NCI-H526 treated with DMSO at 0.1 percent for 48 hours (cell line): ENCODE measurements around the gene PLEKHA6.

ENCODE experiments used
- DNase-seq: peaks from one replicate; lab custom pipeline; 2025; lab: John Stamatoyannopoulos, UW

The PLEKHA6 gene, protein sequence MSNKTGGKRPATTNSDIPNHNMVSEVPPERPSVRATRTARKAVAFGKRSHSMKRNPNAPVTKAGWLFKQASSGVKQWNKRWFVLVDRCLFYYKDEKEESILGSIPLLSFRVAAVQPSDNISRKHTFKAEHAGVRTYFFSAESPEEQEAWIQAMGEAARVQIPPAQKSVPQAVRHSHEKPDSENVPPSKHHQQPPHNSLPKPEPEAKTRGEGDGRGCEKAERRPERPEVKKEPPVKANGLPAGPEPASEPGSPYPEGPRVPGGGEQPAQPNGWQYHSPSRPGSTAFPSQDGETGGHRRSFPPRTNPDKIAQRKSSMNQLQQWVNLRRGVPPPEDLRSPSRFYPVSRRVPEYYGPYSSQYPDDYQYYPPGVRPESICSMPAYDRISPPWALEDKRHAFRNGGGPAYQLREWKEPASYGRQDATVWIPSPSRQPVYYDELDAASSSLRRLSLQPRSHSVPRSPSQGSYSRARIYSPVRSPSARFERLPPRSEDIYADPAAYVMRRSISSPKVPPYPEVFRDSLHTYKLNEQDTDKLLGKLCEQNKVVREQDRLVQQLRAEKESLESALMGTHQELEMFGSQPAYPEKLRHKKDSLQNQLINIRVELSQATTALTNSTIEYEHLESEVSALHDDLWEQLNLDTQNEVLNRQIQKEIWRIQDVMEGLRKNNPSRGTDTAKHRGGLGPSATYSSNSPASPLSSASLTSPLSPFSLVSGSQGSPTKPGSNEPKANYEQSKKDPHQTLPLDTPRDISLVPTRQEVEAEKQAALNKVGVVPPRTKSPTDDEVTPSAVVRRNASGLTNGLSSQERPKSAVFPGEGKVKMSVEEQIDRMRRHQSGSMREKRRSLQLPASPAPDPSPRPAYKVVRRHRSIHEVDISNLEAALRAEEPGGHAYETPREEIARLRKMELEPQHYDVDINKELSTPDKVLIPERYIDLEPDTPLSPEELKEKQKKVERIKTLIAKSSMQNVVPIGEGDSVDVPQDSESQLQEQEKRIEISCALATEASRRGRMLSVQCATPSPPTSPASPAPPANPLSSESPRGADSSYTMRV

DNA sequence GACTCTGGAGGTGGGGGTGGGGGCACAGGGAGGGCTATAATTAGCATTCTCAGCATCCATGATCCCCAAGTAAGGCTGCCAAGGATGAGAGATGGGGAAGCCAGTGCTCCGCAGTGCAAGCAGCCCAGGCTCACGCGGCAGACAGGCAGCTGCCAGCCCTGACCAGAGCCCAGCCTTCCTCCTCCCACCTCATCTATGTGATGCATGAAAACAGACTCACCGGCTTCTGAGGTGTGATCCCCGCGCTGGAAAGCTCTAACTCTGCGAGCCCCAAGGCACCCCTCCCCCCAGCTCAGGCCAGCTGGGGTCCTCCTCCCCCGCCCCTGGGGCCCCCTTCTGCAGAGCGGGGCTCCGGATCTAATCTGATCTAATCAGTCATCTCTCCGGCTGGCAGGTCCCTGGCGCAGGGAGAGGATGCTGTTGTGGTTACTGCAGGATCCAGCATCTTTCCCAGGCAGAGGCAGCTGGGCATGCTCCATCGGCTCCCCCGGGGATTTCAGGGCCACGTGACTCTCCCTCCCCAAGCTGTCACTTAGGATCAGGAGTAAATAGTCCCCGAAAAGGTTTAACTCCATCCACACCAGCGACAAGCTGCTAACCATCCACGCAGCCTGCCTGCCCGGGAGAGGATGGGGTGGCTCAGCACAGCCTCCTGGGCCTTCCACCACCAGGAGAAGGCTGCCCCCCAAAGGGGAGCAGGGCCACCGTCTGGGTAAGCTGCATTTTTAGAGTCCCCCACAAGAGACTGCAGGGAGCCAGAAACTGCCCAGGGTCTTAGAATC is at the start of gene PLEKHA6:
Gene PLEKHA6 (minus strand): TSS at position 456 of the 782 bp plus-strand sequence. CDS start 86,202 bp downstream, outside the sequence.
- peak; percentile 23 for DNase-seq

DNA sequence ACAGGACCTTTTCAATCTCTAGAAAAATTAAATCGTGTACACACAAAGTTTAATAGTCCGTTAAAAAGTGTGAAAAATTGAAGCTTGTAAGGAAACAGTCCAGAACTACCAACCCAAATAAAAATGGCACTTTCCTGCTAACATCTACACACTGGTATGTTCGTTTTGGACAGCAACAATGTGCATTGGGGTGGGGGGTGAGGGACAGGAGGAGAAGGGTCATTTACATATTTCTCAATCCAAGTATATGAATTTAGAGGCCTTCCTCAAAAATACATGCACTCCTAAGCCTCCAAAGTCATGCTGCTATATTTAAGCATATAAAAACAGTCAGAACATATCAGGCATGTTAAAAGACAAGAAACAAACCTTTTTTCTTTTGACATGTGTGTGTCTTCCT is 49.4 kb upstream of the PLEKHA6 start:
- no peak for DNase-seq

DNA sequence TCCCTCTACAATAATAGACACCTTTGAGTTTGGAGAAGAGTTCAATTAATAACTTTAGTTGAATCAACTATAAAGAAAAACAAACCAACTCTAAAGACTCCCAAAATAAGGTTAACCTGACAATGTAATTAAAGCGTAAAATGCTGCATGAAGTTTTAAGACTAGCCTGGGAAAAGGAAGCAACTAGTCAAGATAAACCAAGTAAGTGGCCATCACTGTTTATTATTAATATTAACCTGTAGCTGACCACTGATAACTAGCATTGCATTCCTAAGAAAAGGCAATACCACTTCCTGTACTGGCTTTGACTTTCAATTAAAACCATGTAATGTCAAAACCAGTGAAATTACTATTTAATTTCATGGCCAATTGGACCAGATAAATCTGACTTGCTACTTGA is 48.9 kb upstream of the PLEKHA6 start:
- no peak for DNase-seq

DNA sequence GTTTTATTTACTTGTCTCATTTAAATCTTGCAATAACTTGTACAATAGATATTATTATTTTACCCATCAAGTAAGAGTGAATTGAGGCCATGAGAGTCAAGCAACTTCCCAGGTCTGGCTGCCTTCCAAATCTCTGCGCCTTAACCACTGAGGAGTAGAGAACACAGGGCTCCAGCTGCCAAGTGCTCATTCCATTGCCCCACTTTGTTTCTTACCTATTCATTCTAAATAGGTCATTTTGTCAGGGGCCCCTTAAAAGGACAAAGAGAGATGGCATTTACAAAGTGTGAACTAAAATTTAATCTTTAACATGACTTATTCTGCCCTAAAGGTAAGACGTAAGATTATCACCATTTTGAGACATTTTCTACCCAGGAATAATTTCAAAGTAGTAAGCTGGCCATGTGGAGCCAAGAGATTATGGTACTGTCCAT is 48.4 kb upstream of the PLEKHA6 start:
- DNase-seq = no peak

DNA sequence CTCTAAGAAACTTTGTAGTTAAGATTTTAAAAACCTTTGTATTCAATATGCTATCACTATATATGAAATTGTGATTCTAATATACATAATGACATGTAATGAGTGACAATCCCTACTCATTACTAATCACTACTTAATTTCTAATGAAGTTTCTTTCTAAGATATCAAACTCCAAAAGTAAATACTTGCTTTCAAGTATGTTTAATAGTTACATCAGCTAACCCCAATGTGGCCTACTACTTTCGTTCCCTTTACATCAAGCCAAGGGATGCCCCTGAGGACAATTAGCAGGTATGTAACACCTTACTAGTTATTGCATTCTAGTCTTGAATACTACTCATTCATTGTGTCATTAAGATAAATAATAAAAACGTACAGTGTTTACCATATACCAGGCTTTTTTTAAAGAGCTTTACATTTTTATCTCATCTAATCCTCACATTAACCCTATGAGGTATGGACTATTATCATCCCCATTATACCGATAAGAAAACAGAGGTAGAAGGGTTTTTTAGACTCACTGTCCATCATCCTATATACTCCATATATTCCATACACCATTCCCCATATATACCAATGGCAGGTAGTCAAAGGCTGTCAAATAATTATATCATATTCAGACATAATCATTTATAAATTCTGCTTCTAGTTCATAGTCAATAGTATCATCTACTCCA is 47.7 kb upstream of the PLEKHA6 start:
- no peak for DNase-seq

DNA sequence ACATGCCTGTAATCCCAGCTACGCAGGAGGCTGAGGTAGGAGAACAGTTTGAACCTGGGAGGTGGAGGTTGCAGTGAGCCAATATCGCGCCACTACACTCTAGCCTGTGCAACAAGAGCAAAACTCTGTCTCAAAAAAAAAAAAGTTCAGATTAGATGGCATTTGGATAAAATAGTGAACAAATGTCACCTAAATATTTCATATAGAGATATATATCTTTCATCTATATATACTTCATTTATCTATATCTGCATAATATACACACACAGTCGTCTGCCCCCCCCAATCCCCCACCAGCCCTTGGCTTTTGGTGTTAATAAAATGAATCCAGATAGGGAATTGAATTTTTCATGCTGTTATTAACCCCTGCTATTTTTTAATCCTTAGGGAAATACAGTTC is 46.9 kb upstream of the PLEKHA6 start:
- DNase-seq = no peak

DNA sequence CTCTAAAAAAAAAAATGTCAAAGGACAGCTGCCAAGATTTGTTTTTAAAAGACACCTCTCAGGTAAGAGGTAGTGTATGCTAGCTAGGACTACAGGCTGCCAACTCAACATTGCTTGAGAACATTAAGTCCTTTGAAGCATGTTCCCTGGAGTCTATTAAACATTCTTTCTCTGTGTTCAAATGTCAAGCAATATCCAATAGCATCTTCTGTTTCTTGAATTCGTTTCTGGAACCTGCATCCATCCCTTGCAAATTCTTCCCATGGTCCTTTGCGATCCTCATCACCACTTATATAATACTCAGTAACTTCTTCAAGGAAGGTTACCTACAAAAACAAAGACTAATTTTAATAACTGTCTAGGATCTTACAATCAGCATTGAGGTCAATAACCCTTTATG is 46.3 kb upstream of the PLEKHA6 start:
- DNase-seq = no peak

DNA sequence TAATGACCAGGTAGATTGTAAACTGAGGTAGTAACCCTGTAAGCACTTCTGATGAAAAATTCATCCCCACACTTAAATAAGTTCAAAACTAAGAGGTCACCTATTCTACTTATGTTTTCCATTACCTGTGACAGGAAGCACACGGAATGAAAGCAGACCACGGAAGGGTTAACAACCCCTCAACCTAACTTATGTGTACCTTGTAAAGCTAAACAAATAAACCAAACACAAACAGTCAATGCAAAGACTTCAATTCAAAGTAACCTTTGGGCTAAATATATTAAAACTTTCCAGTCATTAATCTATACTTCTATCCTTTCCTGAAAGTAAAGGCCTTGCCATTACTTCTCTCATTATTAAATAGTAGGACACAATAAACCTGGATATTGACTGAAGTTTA is 44.9 kb upstream of the PLEKHA6 start:
- no peak for DNase-seq

DNA sequence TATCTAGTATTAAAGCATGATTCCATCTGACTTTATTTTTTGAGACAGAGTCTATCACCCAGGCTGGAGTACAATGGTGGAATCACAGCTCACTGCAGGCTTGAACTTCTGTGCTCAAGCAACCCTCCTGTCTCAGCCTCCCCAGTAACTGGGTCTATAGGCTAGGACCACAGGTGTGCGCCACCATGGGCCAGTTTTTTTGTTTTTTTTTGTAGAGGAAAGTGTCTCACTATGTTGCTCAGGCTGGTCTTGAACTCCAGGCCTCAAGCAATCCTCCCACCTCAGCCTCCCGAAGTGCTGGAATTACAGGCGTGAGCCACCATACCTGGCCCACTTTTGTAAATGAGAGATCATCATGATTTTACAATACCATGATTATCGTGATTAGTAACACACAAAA is 42.7 kb upstream of the PLEKHA6 start:
- DNase-seq = no peak

DNA sequence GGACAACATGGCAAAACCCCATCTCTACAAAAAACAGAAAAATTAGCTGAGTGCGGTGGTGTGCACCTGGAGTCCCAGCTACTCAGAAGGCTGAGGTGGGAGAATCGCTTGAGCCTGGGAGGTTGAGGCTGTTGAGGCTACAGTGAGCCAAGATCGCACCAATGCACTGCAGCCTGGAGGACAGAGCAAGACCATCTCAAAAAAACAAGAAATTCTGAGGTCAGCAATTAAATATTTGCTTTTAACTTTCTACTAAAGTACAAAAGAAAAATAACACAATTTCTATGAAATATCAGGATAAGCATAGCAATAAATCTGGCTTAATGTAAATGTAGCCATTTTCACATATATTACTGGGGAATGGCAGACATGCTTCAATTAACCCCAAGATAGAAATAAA is 42.0 kb upstream of the PLEKHA6 start:
- DNase-seq = no peak

DNA sequence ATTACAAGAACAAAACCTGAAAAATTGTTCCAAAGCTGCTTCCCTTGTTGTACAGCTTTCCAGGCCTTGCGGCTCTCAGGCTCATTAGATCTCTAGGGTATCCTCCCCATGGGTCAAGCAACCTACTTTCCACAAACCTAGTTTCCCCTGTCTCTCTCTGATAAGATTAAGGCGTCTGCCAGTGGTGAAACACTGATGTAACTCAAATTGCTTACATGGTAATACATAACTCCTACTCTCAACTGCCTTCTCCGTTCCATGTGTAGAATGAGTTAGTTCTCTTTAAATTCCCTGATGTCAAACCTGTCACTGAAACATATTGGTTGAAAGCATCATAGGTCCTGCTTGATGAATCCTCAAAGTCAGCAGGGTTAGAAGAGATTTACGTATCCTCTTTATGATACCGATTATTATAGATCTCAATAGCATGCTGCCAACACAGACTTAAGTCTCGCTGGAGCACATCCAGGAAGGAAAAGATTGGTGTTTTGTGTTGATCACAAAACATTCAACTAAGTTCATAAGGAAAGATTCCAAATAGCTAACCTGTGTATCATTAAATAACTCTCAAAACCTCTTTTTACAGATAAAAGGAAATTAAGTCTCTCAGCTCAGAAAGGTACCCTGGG is 41.3 kb upstream of the PLEKHA6 start:
- DNase-seq = no peak

DNA sequence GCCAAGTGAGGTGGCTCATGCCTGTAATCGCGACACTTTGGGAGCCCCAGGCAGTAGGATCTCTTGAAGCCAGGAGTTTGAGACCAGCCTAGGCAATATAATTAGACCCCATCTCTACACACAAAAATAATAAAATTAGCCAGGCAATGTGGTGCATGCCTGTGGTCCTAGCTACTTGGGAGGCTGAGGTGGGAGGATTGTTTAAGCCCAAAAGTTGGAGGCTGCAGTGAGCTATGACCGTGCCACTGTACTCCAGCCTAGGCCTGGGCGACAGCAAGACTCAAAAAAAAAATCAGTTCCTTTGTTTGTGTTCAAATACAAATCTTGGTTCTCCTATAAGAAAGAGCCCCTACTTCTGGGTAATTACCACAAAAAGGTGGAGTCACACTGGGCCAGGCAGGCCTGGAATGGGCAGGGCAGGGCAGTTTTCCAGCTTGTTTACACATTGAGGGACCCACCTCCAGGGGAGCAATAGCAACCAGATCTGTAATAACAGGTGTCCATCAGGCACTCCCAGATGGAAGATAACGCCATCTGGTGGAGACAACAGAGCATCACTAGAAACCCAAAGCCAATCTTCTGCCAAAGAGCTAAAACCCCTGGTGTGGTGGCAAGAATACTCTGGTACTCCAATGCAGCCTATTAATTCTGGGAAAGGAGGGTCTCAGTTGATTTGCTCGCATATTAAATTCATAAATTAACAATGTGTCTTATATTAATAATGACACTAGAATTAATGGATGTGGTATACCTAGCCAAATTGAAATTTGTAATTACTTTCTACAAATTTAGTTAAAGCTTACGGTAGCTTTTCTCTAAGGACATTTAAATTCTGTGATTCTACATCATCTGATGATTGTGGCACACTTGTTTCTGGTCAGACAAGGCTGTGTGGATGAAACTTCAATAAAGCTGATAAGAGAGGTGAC is 38.7 kb upstream of the PLEKHA6 start:
- peak; percentile 81 for DNase-seq

DNA sequence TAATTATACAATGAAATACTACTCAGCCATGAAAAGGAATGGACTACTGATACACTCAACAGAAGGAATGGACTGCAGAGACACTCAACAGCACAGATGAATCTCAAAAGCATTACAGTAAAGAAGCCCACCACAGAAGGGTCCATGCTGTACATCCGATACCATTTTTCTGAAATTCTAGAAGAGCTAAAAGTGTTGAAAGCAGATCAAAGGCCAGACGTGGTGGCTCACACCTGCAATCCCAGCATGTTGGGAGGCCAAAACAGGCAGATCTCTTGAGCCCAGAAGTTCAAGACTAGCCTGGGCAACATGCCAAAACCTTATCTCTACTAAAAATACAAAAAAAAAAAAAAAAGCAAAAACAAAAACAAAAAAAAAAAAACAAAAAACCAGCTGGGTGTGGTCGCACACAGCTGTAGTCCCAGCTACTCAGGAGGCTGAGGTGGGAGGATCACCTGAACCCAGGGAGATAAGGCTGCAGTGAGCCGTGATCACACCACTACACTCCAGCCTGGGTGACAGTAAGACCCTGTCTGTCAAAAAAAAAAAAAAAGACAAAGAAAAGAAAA is 36.4 kb upstream of the PLEKHA6 start:
- DNase-seq = no peak

DNA sequence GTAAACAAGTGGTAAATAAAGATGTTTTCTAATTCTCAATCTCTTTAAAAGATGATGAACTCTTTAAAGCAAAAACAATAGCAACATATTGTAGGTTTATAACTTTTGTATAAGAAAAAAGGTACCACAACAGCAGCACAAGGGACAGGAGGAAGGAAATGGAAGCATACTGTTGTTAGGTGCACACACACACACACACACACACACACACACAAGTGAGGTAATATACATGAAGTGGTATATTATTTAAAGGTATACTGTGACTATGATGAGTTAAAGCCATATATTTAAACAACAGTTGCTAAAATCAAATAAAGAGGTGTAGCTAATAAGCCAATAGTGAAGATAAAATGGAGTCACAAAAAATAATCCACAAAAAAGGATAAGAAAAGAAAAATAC is 31.9 kb upstream of the PLEKHA6 start:
- DNase-seq = no peak

DNA sequence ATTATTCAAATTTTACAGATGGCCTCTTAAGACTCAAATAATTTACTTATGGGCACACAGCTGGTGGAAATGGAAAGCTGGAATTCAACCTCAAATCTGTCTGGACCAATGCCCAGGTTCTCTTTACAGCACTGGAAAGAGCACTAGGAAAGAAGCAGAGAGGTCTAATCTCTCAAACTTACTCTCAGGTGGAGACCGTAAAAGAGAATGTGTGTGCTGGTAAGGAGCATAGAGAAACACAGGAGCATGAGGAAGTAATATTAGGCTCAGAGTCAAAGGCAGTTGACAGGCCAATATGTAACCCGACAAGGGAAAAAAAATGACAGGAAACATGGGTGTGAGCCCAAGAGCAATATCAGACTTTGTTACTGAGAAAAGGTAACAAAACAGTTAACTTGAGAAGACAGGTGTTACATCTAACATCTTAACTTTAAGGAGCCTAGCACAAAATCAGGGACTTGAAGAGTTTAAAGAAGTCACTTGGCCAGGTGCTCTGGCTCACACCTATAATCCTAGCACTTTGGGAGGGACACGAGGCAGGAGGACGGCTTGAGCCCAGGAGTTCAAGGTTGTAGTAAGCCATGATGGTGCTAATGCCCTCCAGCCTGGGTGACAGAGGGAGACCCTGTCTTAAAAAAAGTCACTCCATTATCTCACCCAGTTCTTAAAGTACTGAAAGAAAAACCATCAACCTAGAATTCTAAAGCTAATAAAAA is 31.2 kb upstream of the PLEKHA6 start:
- DNase-seq = no peak

DNA sequence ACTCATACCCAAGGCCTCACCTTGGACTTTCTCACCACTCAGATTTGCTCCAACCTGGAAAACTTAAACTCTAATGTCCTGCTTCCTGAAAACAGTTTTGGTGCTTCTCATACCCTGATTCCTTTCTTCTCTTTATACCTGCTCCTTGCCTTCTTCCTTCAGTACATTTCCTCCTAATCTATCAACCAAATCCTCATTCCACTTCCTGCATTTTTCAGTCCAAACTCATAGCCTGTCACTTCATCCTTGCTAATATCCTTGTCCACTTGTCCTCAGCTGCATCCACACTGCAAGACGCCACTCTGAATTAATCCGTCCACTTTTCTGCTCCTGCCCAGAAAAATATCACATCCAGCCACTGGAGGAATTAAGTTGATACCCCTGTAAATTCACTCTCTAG is 26.0 kb upstream of the PLEKHA6 start:
- DNase-seq = no peak

DNA sequence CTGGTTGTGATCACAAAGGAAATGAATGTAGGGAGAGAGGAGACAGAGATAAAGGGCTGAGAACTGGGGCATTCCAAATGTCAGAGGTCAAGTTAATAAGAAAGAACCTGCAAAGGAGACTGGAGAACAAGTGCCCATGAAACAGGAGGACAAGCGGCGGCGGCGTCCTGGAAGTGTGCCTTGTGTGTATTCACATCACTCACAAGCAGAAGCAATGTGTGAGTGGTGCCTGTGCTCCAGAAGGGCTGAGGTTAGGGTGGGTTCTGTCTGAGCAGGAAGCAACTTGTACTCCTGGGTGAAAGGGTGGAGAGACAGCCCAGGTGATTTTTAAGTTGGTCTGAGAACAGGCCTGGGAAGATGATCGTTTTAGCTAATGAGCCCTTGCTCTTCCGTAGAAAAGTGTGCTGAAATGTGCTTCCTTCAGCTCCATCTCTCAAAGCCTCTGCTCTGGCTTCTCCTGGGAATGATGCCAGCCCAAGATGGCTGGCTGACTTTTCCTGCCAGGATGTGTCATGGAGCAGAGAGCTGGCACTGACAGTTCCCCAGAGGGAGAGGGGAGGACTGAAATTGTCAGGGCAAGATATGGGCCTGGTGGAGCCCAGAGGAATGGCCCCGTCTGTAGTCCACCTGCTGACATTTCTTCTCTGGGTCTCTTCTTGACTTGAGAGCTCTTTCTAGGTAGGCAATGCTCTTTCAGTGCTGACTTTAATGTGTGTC is 25.1 kb upstream of the PLEKHA6 start:
- no peak for DNase-seq
